ENCODE data around the gene CCDC70.

CCDC70 gene

GRCh38 chr13:51831519-51831918, 30.2 kb upstream of the CCDC70 start:
- no peak for DNase-seq

GRCh38 chr13:51832471-51833152, 29.2 kb upstream of the CCDC70 start:
- DNase-seq = peak; percentile 63

- DNase-seq = no peak
Observed at GRCh38 chr13:51833980-51834379, 27.8 kb upstream of the CCDC70 start.

DNA sequence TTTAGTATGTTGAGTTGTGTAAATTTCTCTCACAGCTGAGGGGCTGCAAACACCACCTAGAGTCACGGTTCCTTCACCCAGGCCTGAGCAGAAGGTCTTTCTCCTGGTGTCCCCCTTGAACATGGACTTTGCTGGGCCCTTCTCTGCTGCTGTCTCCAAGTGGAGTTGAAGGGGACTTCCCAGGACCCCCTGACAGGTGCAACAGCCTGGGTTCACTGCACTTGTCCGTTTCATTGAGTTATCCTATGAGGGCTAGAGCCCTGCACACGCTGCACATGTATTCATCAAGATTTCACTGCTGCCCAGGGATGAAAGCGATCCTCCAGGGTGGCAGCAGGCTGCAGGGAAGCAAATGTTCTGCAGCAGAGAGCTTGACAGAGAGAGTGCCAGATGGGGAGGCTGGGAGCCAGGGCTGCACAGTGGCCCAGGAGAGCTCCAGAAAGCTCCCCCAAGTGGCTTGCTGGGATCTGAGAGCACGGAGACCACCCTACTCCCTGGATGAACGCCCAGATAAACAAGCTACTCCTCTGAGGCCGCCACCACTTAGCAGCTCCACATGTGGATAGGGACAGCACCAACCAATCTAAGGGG, 27.1 kb upstream of the CCDC70 start:
- DNase-seq = no peak

DNA sequence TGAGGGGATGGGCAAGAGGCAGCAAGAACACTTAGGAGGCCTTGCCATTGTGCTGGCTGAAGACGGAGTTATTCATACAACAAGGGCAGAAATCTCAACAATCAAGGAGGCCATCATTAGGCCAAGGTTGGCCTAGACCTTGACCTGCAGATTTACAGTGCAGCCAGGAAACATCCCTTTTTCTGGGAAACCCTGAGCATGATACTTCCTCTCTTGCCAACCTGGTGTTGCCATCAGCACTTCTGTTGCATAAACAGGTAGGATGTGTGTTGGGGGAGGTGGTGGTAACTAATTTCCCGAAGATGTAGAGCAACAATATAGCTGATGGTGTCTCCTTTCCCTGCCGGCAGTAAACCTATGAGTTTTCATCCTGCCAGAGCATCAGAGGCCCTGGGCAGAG, 24.8 kb upstream of the CCDC70 start:
- DNase-seq = no peak

DNA sequence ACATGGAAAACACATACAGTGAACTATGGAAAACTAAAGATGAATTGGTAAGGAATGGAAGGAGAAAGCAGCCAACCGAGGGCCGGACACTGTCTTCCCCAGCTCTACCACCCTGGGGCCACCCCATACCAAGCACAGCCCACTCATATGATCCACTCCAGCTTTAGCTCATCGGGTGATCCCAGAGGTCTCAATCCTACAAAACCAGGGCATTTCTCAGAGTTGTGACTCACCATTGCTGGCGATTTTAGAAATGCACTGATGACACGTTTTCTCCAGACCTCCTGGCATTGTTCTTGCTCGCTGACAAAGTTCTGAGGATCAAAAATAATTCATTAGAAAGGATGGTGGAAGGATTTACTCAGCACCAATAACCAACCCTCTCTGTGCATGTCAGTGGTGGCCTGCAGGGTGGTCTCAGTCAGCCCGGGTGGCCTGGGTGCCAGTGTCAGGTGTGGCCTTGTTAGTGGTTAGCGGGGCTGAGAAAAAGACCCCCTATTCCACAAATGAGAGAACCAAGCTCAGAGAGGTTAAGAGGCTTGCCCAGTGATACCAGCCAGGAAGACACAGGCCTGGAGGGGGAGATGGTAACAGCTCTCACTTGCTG, 23.4 kb upstream of the CCDC70 start:
- DNase-seq = no peak

DNA sequence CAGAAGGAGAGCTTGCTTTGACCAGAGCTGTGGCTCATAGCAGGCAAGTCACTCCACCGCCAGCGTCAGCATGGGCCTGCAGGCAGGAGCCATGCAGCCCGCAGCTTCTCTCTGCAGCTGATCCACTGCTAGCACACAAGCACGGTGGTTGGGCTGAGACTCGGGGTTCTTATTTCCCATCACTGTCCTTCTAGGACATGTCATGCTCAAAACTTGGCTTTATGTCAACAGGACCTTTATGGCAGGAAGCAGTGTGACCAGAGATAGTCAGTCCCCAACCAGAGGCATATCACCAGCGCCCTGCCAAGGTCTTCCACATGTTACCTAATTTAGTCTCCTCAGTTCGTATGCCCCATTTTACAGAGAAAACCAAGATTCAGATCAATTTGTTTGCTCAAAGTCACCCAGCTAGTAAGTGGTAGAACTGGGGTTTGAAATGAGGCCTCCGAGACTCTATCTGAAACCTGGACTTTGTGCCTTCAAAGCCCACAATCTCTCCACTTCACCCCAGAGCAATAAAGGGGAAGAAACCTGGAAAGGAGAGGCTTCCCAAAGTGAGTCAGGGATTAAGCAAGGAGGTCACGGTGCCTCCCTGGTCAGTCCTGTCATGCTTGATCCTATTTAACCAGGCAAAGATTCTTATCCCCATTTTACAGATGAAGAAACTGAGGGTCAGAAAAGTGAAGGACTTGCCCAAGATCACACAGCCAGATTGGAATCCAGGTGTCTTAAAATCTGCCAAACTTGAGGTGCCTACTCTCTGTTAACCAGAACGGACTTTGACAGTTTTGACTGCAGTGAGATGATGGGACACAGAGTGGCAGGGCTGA, 21.8 kb upstream of the CCDC70 start:
- DNase-seq = no peak

DNA sequence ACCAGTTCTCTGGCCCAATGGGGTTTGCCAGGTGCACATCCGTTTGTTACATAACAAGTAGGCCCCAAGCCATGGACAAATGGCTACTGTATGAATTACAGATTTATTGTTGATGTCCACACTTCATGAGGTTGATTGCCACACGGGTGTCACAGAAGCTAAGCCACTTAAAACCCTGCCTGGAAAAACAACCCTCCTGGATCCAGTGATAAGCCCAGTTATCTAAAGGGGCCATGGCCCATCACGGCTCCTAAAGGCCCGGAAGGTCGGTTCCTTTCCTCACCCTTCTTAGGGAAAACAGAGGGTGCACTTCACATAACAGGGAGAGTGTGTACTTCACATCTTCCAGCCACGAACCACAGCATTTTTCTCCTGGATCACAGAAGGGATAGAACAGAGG, 20.9 kb upstream of the CCDC70 start:
- no peak for DNase-seq

DNA sequence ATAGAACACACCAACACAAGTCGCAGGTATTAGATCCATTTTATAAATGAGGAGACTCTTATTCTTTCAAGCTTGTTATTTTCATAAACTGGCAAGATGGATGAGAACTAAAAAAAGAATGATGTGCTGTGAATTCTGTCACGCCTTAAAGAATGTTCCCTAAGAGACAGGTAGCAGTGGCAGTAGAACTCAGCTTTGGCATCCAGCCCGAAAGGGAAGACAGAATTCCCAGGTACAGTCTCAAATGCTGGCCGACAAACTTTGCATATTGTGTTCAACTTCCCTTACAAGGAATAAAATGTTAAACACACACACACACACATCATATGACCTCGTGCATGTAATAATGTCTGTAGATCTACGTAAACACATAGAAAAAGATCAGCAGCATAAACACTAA, 20.0 kb upstream of the CCDC70 start:
- DNase-seq = no peak

DNA sequence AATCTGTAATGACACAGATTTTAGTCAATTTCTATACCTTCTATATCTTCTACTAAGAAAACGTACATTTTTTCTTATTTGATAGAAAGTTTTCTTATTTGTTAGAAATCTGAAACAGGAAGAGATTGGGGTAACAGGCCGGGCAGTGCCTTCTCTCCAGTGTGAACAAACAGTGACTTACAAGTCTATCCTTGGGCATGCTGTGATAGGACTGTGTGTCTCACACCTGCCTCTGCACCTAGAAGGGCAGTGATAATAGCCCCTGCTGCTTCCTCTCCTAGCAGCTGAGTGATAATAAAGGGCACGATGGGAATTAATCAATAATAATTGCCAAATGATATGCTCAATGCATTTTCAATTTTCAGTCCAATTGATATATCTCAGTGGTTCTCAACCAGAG, 18.2 kb upstream of the CCDC70 start:
- DNase-seq = no peak

DNA sequence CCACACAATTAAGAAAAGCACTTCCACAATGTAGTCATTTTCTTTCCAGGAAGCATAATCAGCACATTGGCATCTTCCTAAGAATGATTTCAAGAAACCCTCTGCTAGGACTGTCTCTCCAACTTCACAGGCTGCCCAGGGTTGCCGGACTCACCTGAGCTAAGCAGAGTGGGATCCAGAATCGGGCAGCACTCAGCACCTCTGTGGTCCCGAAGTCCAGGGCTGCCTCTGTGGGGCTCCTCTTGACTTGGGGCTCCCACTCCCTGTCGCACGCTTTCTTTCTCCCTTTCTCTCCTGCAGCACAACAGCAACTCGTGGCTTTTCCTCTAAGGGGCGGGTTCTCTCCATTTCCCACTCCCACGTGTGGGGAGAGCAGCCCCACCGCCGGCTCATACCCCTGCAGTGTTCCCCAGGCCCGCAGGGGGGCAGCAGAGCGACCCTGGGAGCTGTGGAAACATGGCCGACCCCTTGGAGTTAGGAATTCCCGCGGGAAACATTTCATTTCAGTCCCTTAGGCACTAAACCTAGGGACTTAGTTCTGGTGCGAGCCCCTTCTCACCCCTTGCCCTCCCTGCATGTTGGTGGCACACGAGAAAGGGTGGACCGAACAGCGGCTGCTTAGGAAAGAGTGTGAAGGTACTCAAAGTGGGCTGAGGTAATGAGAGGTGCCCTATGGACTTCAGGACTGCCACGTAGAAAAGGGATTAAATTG, 16.8 kb upstream of the CCDC70 start, which contains the start of gene TMEM272:
Gene TMEM272 (minus strand): TSS at position 316 of the 712 bp plus-strand sequence. CDS start 6,647 bp downstream, outside the sequence.
- DNase-seq = peak; percentile 58

- DNase-seq = no peak
Observed at GRCh38 chr13:51845574-51846318, 16.0 kb upstream of the CCDC70 start.

GRCh38 chr13:51846756-51847155, 15.0 kb upstream of the CCDC70 start:
- DNase-seq = peak; percentile 47

GRCh38 chr13:51848674-51849073, 13.1 kb upstream of the CCDC70 start:
- DNase-seq = no peak

GRCh38 chr13:51849145-51850101, 12.3 kb upstream of the CCDC70 start:
- peak; percentile 41 for DNase-seq

- DNase-seq = no peak
Observed at GRCh38 chr13:51856027-51856736, 5.6 kb upstream of the CCDC70 start.

DNA sequence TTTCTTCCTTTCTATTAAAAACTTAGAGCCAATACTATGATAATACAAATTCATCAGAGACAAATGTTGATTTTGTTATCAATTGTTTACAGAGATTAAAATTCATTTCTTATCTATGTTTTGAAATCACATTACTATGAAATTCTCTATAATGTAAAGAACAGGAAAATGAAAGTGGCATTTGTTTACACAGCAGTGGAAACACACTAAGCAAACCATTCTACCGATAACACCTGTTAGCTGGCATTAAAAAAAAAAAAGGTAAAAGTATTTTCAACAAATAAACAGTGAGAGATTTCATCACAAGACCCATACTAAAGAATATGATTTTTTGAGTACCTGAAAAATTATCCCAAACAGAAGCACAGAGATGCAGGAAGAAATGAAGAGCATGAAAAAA, 4.8 kb upstream of the CCDC70 start:
- no peak for DNase-seq

- DNase-seq = no peak
Observed at GRCh38 chr13:51858433-51859247, 3.1 kb upstream of the CCDC70 start.

GRCh38 chr13:51862957-51863356, 1.2 kb downstream of the CCDC70 start:
- no peak for DNase-seq
